Fibroblast of the conjunctiva (primary cell): ENCODE measurements around the gene PCDH20.
"Not testable (repeated sequence)": the region's sequence is repeated elsewhere in the genome, so short reads cannot be mapped to it uniquely, and the experiment has no call there.

Experiments
- DNase-seq: peaks from one replicate; pipeline ENCODE4 v3.0.0-alpha.2; 2010; ENCODE audit warnings: low read depth

The PCDH20 gene

GRCh38 chr13:61415749-61416148 is at the start of gene PCDH20:
PCDH20 (minus strand) TSS chr13:61415849; CDS start chr13:61415158, 691 bp downstream.
- DNase-seq, result no peak

- no peak for DNase-seq
Measured at GRCh38 chr13:61463024-61463423, 47.4 kb upstream of the PCDH20 start.

- no peak for DNase-seq
Measured at GRCh38 chr13:61453121-61453520, 37.5 kb upstream of the PCDH20 start.

GRCh38 chr13:61432029-61432428 is 16.4 kb upstream of the PCDH20 start:
- DNase-seq, result no peak

GRCh38 chr13:61423915-61424314 is 8.3 kb upstream of the PCDH20 start:
- DNase-seq, result no peak

- no peak for DNase-seq
Measured at GRCh38 chr13:61417086-61417570, 1.5 kb upstream of the PCDH20 start.

- DNase-seq, result no peak
Measured at GRCh38 chr13:61415058-61415721, 459 bp downstream of the PCDH20 start.

- no peak for DNase-seq
Measured at GRCh38 chr13:61414686-61415057, 977 bp downstream of the PCDH20 start.

GRCh38 chr13:61413572-61414535 is 1.8 kb downstream of the PCDH20 start:
- DNase-seq, result no peak

GRCh38 chr13:61410669-61411297 is 4.9 kb downstream of the PCDH20 start:
- no peak for DNase-seq

- DNase-seq, result no peak
Measured at GRCh38 chr13:61410266-61410665, 5.4 kb downstream of the PCDH20 start.

- no peak for DNase-seq
Measured at GRCh38 chr13:61408571-61408970, 7.1 kb downstream of the PCDH20 start.

- no peak for DNase-seq
Measured at GRCh38 chr13:61406275-61406674, 9.4 kb downstream of the PCDH20 start.

GRCh38 chr13:61396121-61396520 is 19.5 kb downstream of the PCDH20 start:
- DNase-seq, result no peak

- no peak for DNase-seq
Measured at GRCh38 chr13:61391426-61391825, 24.2 kb downstream of the PCDH20 start.

- DNase-seq, result no peak
Measured at GRCh38 chr13:61387694-61388093, 28.0 kb downstream of the PCDH20 start.

GRCh38 chr13:61383111-61383510 is 32.5 kb downstream of the PCDH20 start:
- no peak for DNase-seq

- DNase-seq, result no peak
Measured at GRCh38 chr13:61370520-61370919, 45.1 kb downstream of the PCDH20 start.

- not testable (repeated sequence) for DNase-seq
Measured at GRCh38 chr13:61364690-61365089, 51.0 kb downstream of the PCDH20 start.

- DNase-seq, result no peak
Measured at GRCh38 chr13:61362522-61362921, 53.1 kb downstream of the PCDH20 start.
